ENCODE results near the gene ARFGEF2.
"Not testable (repeated sequence)": the region's sequence is repeated elsewhere in the genome, so short reads cannot be mapped to it uniquely, and the experiment has no call there.

DNA sequence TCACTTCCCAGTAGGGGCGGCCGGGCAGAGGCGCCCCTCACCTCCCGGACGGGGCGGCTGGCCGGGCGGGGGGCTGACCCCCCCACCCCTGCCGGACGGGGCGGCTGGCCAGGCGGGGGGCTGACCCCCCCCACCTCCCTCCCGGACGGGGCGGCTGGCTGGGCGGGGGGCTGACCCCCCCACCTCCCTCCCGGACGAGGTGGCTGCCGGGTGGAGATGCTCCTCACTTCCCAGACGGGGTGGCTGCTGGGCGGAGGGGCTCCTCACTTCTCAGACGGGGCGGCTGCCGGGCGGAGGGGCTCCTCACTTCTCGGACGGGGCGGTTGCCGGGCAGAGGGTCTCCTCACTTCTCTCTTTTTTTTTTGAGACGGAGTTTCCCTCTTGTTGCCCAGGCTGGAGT lies 14.7 kb downstream of the ARFGEF2 start:
- TF ChIP-seq, protein P1, sequence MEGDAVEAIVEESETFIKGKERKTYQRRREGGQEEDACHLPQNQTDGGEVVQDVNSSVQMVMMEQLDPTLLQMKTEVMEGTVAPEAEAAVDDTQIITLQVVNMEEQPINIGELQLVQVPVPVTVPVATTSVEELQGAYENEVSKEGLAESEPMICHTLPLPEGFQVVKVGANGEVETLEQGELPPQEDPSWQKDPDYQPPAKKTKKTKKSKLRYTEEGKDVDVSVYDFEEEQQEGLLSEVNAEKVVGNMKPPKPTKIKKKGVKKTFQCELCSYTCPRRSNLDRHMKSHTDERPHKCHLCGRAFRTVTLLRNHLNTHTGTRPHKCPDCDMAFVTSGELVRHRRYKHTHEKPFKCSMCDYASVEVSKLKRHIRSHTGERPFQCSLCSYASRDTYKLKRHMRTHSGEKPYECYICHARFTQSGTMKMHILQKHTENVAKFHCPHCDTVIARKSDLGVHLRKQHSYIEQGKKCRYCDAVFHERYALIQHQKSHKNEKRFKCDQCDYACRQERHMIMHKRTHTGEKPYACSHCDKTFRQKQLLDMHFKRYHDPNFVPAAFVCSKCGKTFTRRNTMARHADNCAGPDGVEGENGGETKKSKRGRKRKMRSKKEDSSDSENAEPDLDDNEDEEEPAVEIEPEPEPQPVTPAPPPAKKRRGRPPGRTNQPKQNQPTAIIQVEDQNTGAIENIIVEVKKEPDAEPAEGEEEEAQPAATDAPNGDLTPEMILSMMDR (IDR thresholded peaks at IDR 0.05), result not testable (repeated sequence)
- TF ChIP-seq POLR2A (IDR thresholded peaks at IDR 0.05; ENCODE audit: low read depth); POLR2AphosphoS5 (IDR thresholded peaks at IDR 0.05); EP300 (IDR thresholded peaks at IDR 0.05): not testable (repeated sequence)

Measured in esophagus muscularis mucosa (tissue), 4 donors.